HCT116 (cell line): ENCODE data around the gene ARL6IP4. TPM values are rescaled to one million over a fixed set of nuclear protein-coding genes. Genes with fewer than 3 reads are reported as not detected.

Experiments used
- ATAC-seq: fragments of 200-7000 bp; cut with Tn5 transposase; 2 replicates; pipeline ENCODE4 v1.9.1; 2020; ENCODE audit warnings: mild to moderate bottlenecking, moderate library complexity
- BruUV-seq: library from RNA; stranded (reverse); fragments of 400-500 nt; replicated peaks from 2 replicates; lab custom pipeline; 2021; lab: Mats Ljungman, UMichigan
- CTCF ChIA-PET: fragments of 300-600 bp; sonication (Branson Sonifier 250); formaldehyde crosslinking; loops from one replicate; lab custom pipeline; 2021; ENCODE audit warnings: antibody characterized with exemption; lab: Charles Lee
- POLR2A ChIA-PET: fragments of 300-600, 350-600 bp; sonication (Branson Sonifier 250); formaldehyde crosslinking; loops from one replicate; lab custom pipeline; 2021; ENCODE audit warnings: antibody characterized with exemption; lab: Charles Lee
- RAD21 ChIA-PET, 2 experiments: fragments of 300-600 bp; sonication (Branson Sonifier 250); formaldehyde crosslinking; loops; one replicate each; lab custom pipeline; 2023; ENCODE audit warnings: low total read pairs in 2 of 2; ENCODE audit not compliant: uncharacterized antibody in 2 of 2, unreplicated experiment in 2 of 2, low non-redundant PET in 1 of 2; lab: Charles Lee
- DNase-seq: peaks from one replicate; pipeline ENCODE4 v3.0.0-alpha.2; 2010; ENCODE audit warnings: low read depth, low spot score
- H2AFZ ChIP-seq: fragments of 200-600 bp; shearing (Covaris generic), sonication (generic); 2 replicates; pipeline ENCODE4 v1.6.1; 2017; ENCODE audit warnings: low read depth, mixed run types, mixed read lengths, antibody characterized with exemption, low read length; ENCODE audit not compliant: poor library complexity, severe bottlenecking
- H3K27ac ChIP-seq: 2 replicates; pipeline ENCODE4 v1.5.1; 2012; ENCODE audit warnings: low read depth, low read length
- H3K27me3 ChIP-seq: fragments of 200-600 bp; sonication (generic); 2 replicates; pipeline ENCODE4 v1.6.1; 2016; ENCODE audit warnings: mixed run types, low read length, mixed read lengths; ENCODE audit not compliant: insufficient read depth
- H3K36me3 ChIP-seq, 2 experiments: fragments of 200-500 bp in 1 of 2; fragments of 200-600 bp in 1 of 2; sonication (Bioruptor generic) in 1 of 2; sonication (generic) in 1 of 2; 2 replicates each; pipeline versions ENCODE4 v1.5.1 to v1.6.1; 2014 to 2016; ENCODE audit warnings: low read length in 2 of 2, inconsistent platforms in 1 of 2, mixed read lengths in 1 of 2, mixed run types in 1 of 2; ENCODE audit not compliant: insufficient read depth in 2 of 2, control insufficient read depth in 1 of 2
- H3K4me1 ChIP-seq, 2 experiments: fragments of 200-600 bp in 1 of 2; sonication (generic) in 1 of 2; 2 replicates each; pipeline versions ENCODE4 v1.5.1 to v1.6.1; 2012 to 2017; ENCODE audit warnings: low read length in 2 of 2, inconsistent platforms in 1 of 2, mild to moderate bottlenecking in 1 of 2, mixed read lengths in 1 of 2, mixed run types in 1 of 2, moderate library complexity in 1 of 2; ENCODE audit not compliant: insufficient read depth in 2 of 2, control insufficient read depth in 1 of 2
- H3K4me2 ChIP-seq: fragments of 200-600 bp; sonication (generic); 2 replicates; pipeline ENCODE4 v1.6.1; 2017; ENCODE audit warnings: mixed run types, low read length, mixed read lengths
- H3K4me3 ChIP-seq, 2 experiments: fragments of 200-600 bp in 1 of 2; sonication (generic) in 1 of 2; replicated peaks in 1 of 2; 2 replicates each; pipeline ENCODE4 v1.5.1; 2011 to 2016; ENCODE audit warnings: low read length in 2 of 2, control low read depth in 1 of 2, low read depth in 1 of 2, mild to moderate bottlenecking in 1 of 2, mixed read lengths in 1 of 2, mixed run types in 1 of 2
- H3K79me2 ChIP-seq: fragments of 200-600 bp; sonication (generic); 2 replicates; pipeline ENCODE4 v1.6.1; 2017; ENCODE audit warnings: mild to moderate bottlenecking, mixed run types, low read length, moderate library complexity, mixed read lengths; ENCODE audit not compliant: insufficient read depth
- H3K9ac ChIP-seq: fragments of 200-600 bp; sonication (generic); 2 replicates; pipeline ENCODE4 v1.6.1; 2016; ENCODE audit warnings: low read length, mixed read lengths
- H3K9me2 ChIP-seq: fragments of 200-600 bp; sonication (generic), shearing (Covaris generic); 2 replicates; pipeline ENCODE4 v1.6.1; 2017; ENCODE audit warnings: mixed run types, mild to moderate bottlenecking, moderate library complexity; ENCODE audit not compliant: insufficient read depth
- H3K9me3 ChIP-seq, 2 experiments: fragments of 200-500 bp in 1 of 2; fragments of 200-600 bp in 1 of 2; sonication (Bioruptor generic) in 1 of 2; sonication (generic) in 1 of 2; 2 replicates each; pipeline ENCODE4 v1.6.1; 2014 to 2017; ENCODE audit warnings: low read length in 2 of 2, mixed read lengths in 2 of 2, inconsistent platforms in 1 of 2, low read depth in 1 of 2, mild to moderate bottlenecking in 1 of 2, mixed run types in 1 of 2, moderate library complexity in 1 of 2; ENCODE audit not compliant: control insufficient read depth in 1 of 2, insufficient read depth in 1 of 2
- H4K20me1 ChIP-seq: fragments of 200-600 bp; sonication (generic), shearing (Covaris generic); 2 replicates; pipeline ENCODE4 v1.6.1; 2017; ENCODE audit warnings: mixed run types, mild to moderate bottlenecking, moderate library complexity; ENCODE audit not compliant: insufficient read depth
- CEBPB ChIP-seq: IDR thresholded peaks from 2 replicates; pipeline ENCODE4 v1.6.1; 2012; ENCODE audit warnings: low read depth
- EGR1 ChIP-seq: IDR thresholded peaks from 2 replicates; pipeline ENCODE4 v1.6.1; 2012; ENCODE audit warnings: low read depth
- EZH2 ChIP-seq: fragments of 200-600 bp; sonication (generic); IDR thresholded peaks from 2 replicates; pipeline ENCODE4 v1.6.1; 2017; ENCODE audit warnings: antibody characterized with exemption, mixed run types
- FOSL1 ChIP-seq: IDR thresholded peaks from 2 replicates; pipeline ENCODE4 v1.6.1; 2012; ENCODE audit warnings: low read depth
- POLR2A ChIP-seq: IDR thresholded peaks from 2 replicates; pipeline ENCODE4 v1.7.0; 2011; ENCODE audit warnings: borderline replicate concordance; ENCODE audit not compliant: insufficient read depth, insufficient read length; ENCODE audit errors: extremely low read depth
- POLR2AphosphoS5 ChIP-seq: IDR thresholded peaks from 2 replicates; pipeline ENCODE4 v1.6.1; 2011; ENCODE audit warnings: mild to moderate bottlenecking, low read depth, low read length, moderate library complexity
- RAD21 ChIP-seq: IDR thresholded peaks from 2 replicates; pipeline ENCODE4 v1.6.1; 2012; ENCODE audit warnings: low read depth, mild to moderate bottlenecking
- SIN3A ChIP-seq: IDR thresholded peaks from 2 replicates; pipeline ENCODE4 v1.6.1; 2012; ENCODE audit warnings: low read depth
- SP1 ChIP-seq: IDR thresholded peaks from 2 replicates; pipeline ENCODE4 v1.6.1; 2012; ENCODE audit warnings: low read depth
- SRF ChIP-seq: IDR thresholded peaks from 2 replicates; pipeline ENCODE4 v1.6.1; 2012; ENCODE audit warnings: low read depth
- TCF7L2 ChIP-seq: IDR thresholded peaks from 2 replicates; pipeline ENCODE4 v1.7.0; 2011; ENCODE audit warnings: borderline replicate concordance, inconsistent platforms; ENCODE audit not compliant: insufficient read depth, insufficient read length; ENCODE audit errors: extremely low read depth
- YY1 ChIP-seq: IDR thresholded peaks from 2 replicates; pipeline ENCODE4 v1.6.1; 2011; ENCODE audit warnings: low read length, low read depth, moderate library complexity, mild to moderate bottlenecking; ENCODE audit not compliant: insufficient replicate concordance; ENCODE audit errors: extremely low read depth
- ZFX ChIP-seq: fragments of 450-650 bp; IDR thresholded peaks from 2 replicates; pipeline ENCODE4 v1.6.1; 2017
- ZNF274 ChIP-seq: fragments of 200-500 bp; sonication (Bioruptor generic); IDR thresholded peaks from 2 replicates; pipeline ENCODE4 v1.6.1; 2014; ENCODE audit warnings: mild to moderate bottlenecking, low read depth, low read length, inconsistent platforms
- intact Hi-C: fragments of 100-400 bp; cut with micrococcal nuclease; formaldehyde crosslinking; loops from 2 replicates; pipeline ENCODE4 v1.10.0; 2022
- total RNA-seq: library from RNA; stranded (reverse); gene quantifications from one replicate; pipeline ENCODE4 v1.2.1, GENCODE V29; 2021; ENCODE audit not compliant: unreplicated experiment
- TF ChIP-seq, protein P1 (sequence below): IDR thresholded peaks from 2 replicates; pipeline ENCODE4 v1.6.1; 2012
- TF ChIP-seq, protein P2 (sequence below): IDR thresholded peaks from 2 replicates; pipeline ENCODE4 v1.6.1; 2011; ENCODE audit warnings: mild to moderate bottlenecking, low read length, moderate library complexity; ENCODE audit not compliant: insufficient replicate concordance; ENCODE audit errors: extremely low read depth
- TF ChIP-seq, protein P3 (sequence below): IDR thresholded peaks from 2 replicates; pipeline ENCODE4 v1.6.1; 2012; ENCODE audit warnings: low read depth
- TF ChIP-seq, protein P4 (sequence below): IDR thresholded peaks from 2 replicates; pipeline ENCODE4 v1.6.1; 2012
- TF ChIP-seq, protein P5 (sequence below), 3 experiments: fragments of 200-600 bp in 1 of 3; sonication (generic) in 1 of 3; IDR thresholded peaks in 2 of 3; conservative IDR thresholded peaks in 1 of 3; 2 replicates each; pipeline ENCODE4 v1.5.1; 2012 to 2017; ENCODE audit warnings: low read depth in 2 of 3, low read length in 2 of 3, antibody characterized with exemption in 1 of 3, borderline replicate concordance in 1 of 3, control low read depth in 1 of 3, mild to moderate bottlenecking in 1 of 3, mixed read lengths in 1 of 3, mixed run types in 1 of 3, moderate library complexity in 1 of 3; ENCODE audit not compliant: insufficient read depth in 1 of 3

Gene ARL6IP4
- total RNA-seq, 1 experiment from 2014 or later: 128 TPM

DNA sequence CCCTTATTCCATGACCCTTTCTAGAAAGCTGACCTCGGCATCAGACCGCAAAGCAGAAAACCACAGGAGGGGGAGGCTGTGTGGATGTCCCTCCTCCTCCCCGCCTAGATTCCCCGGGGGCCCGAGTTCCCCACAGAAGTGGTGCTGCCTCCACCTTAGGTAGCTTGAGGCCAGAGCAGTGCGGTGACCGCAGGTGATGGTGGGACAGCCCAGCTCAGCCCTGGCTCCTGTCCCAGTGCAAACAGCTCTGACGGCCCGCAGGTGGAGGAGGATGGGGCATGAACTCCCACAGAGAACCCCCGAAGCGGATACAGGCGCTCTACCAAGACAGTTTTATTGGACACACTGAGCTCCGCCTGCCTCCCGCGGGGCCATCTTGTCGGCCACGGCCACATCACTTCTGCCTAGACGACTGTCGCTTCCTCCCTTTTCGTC lies 19.5 kb downstream of the ARL6IP4 start (continued):
- TF ChIP-seq, protein P1, sequence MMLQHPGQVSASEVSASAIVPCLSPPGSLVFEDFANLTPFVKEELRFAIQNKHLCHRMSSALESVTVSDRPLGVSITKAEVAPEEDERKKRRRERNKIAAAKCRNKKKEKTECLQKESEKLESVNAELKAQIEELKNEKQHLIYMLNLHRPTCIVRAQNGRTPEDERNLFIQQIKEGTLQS: no peak
- TF ChIP-seq RAD21 (no peak), CEBPB (no peak), SRF (no peak), ZNF274 (no peak)

DNA sequence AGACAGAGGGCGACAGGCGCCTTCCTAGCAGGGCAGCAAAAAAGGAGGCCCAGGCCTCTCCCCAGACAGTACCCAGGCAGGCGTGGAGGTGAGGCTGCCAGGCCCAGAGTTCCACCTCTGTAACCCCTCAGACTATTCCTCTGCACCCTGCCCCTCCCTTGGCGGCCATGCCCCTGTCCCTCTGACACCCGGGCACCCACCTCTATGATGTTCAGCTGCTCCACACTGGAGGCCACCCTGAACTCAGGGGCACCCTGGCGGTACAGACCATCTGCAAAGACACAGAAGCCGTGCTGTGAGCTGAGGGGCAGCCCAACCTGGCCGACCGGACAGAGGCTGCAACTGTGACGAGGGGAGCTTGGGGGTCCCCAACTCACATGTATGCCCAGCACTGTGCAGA lies 20.1 kb downstream of the ARL6IP4 start:
- Histone ChIP-seq H3K9me2 (no peaks in the 10 kb centered on the region), H3K27me3 (no peaks in the 10 kb centered on the region), H4K20me1 (no peaks in the 10 kb centered on the region), H3K4me3 (no peak overlapping the region), H3K36me3 (no peaks in the 10 kb centered on the region), H3K27ac (no peak overlapping the region), H3K4me1 (no peaks in the 10 kb centered on the region), H3K79me2 (no peaks in the 10 kb centered on the region), H3K9ac (no peak overlapping the region), H2AFZ (no peak overlapping the region), H3K4me2 (no peak overlapping the region), H3K9me3 (no peaks in the 10 kb centered on the region)
- POLR2A ChIA-PET: no interaction called here
- DNase-seq (no peak), ATAC-seq (no peak)
- BruUV-seq: no TSS peak
- RAD21 ChIA-PET: no interaction called here
- CTCF ChIA-PET: no interaction called here
- intact Hi-C loops: no loop called here
- no peak for TF ChIP-seq CEBPB
- TF ChIP-seq POLR2AphosphoS5: no peak
- TF ChIP-seq EGR1: no peak
- TF ChIP-seq ZFX: no peak
- TF ChIP-seq, protein P2, sequence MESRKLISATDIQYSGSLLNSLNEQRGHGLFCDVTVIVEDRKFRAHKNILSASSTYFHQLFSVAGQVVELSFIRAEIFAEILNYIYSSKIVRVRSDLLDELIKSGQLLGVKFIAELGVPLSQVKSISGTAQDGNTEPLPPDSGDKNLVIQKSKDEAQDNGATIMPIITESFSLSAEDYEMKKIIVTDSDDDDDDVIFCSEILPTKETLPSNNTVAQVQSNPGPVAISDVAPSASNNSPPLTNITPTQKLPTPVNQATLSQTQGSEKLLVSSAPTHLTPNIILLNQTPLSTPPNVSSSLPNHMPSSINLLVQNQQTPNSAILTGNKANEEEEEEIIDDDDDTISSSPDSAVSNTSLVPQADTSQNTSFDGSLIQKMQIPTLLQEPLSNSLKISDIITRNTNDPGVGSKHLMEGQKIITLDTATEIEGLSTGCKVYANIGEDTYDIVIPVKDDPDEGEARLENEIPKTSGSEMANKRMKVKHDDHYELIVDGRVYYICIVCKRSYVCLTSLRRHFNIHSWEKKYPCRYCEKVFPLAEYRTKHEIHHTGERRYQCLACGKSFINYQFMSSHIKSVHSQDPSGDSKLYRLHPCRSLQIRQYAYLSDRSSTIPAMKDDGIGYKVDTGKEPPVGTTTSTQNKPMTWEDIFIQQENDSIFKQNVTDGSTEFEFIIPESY: no peak
- no peak for TF ChIP-seq YY1
- TF ChIP-seq, protein P3, sequence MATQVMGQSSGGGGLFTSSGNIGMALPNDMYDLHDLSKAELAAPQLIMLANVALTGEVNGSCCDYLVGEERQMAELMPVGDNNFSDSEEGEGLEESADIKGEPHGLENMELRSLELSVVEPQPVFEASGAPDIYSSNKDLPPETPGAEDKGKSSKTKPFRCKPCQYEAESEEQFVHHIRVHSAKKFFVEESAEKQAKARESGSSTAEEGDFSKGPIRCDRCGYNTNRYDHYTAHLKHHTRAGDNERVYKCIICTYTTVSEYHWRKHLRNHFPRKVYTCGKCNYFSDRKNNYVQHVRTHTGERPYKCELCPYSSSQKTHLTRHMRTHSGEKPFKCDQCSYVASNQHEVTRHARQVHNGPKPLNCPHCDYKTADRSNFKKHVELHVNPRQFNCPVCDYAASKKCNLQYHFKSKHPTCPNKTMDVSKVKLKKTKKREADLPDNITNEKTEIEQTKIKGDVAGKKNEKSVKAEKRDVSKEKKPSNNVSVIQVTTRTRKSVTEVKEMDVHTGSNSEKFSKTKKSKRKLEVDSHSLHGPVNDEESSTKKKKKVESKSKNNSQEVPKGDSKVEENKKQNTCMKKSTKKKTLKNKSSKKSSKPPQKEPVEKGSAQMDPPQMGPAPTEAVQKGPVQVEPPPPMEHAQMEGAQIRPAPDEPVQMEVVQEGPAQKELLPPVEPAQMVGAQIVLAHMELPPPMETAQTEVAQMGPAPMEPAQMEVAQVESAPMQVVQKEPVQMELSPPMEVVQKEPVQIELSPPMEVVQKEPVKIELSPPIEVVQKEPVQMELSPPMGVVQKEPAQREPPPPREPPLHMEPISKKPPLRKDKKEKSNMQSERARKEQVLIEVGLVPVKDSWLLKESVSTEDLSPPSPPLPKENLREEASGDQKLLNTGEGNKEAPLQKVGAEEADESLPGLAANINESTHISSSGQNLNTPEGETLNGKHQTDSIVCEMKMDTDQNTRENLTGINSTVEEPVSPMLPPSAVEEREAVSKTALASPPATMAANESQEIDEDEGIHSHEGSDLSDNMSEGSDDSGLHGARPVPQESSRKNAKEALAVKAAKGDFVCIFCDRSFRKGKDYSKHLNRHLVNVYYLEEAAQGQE: no peak
- TF ChIP-seq, protein P4, sequence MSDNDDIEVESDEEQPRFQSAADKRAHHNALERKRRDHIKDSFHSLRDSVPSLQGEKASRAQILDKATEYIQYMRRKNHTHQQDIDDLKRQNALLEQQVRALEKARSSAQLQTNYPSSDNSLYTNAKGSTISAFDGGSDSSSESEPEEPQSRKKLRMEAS: no peak
- TF ChIP-seq, protein P5, sequence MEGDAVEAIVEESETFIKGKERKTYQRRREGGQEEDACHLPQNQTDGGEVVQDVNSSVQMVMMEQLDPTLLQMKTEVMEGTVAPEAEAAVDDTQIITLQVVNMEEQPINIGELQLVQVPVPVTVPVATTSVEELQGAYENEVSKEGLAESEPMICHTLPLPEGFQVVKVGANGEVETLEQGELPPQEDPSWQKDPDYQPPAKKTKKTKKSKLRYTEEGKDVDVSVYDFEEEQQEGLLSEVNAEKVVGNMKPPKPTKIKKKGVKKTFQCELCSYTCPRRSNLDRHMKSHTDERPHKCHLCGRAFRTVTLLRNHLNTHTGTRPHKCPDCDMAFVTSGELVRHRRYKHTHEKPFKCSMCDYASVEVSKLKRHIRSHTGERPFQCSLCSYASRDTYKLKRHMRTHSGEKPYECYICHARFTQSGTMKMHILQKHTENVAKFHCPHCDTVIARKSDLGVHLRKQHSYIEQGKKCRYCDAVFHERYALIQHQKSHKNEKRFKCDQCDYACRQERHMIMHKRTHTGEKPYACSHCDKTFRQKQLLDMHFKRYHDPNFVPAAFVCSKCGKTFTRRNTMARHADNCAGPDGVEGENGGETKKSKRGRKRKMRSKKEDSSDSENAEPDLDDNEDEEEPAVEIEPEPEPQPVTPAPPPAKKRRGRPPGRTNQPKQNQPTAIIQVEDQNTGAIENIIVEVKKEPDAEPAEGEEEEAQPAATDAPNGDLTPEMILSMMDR (IDR thresholded peaks at IDR 0.05 in 2 of 3, conservative IDR thresholded peaks at IDR 0.05 in 1 of 3; ENCODE audit: borderline replicate concordance in 1 of 3, insufficient read depth in 1 of 3, low read depth in 2 of 3, low read length in 2 of 3): no peak
- no peak for TF ChIP-seq SIN3A
- TF ChIP-seq POLR2A: no peak
- no peak for TF ChIP-seq FOSL1
- TF ChIP-seq SP1: no peak
- no peak for TF ChIP-seq EZH2
- no peak for TF ChIP-seq ZNF274
- TF ChIP-seq TCF7L2: no peak
- no peak for TF ChIP-seq SRF
